Skeletal muscle tissue (tissue), 4 donors: ENCODE measurements around the gene HTR2A. TPM values are rescaled to one million over a fixed set of nuclear protein-coding genes. Genes with fewer than 3 reads are reported as not detected.

Experiments used
- H3K27ac ChIP-seq: one replicate; pipeline ENCODE4 v1.7.0; 2013; ENCODE audit warnings: mild to moderate bottlenecking, low read depth, low read length, inconsistent platforms
- H3K27me3 ChIP-seq, 3 donors: one replicate each; pipeline ENCODE4 v1.7.0; 2013; ENCODE audit warnings: low read length in 3 of 3; ENCODE audit not compliant: control insufficient read depth in 3 of 3, insufficient read depth in 3 of 3
- H3K36me3 ChIP-seq, 3 donors: one replicate each; pipeline ENCODE4 v1.7.0; 2013; ENCODE audit warnings: low read length in 3 of 3; ENCODE audit not compliant: control insufficient read depth in 3 of 3, insufficient read depth in 3 of 3
- H3K4me1 ChIP-seq, 3 donors: one replicate each; pipeline ENCODE4 v1.7.0; 2013; ENCODE audit warnings: low read length in 3 of 3, mild to moderate bottlenecking in 3 of 3; ENCODE audit not compliant: control insufficient read depth in 3 of 3, insufficient read depth in 3 of 3
- H3K4me3 ChIP-seq, 3 donors: one replicate each; pipeline ENCODE4 v1.7.0; 2013; ENCODE audit warnings: low read length in 3 of 3
- H3K9ac ChIP-seq, 3 donors: one replicate each; pipeline ENCODE4 v1.7.0; 2013; ENCODE audit warnings: low read length in 3 of 3, mild to moderate bottlenecking in 3 of 3, moderate library complexity in 2 of 3, low read depth in 1 of 3
- H3K9me3 ChIP-seq, 3 donors: one replicate each; pipeline ENCODE4 v1.7.0; 2013; ENCODE audit warnings: low read length in 3 of 3; ENCODE audit not compliant: control insufficient read depth in 3 of 3
- total RNA-seq: library from RNA; depleted of rRNA; stranded (reverse); fragments of >200 nt; gene quantifications from one replicate; pipeline ENCODE4 v1.2.3, GENCODE V29; 2014
- donor health status: Osteomylitis.

Gene HTR2A
- total RNA-seq, 1 donor from 2014 or later, result under 0.01 TPM

DNA sequence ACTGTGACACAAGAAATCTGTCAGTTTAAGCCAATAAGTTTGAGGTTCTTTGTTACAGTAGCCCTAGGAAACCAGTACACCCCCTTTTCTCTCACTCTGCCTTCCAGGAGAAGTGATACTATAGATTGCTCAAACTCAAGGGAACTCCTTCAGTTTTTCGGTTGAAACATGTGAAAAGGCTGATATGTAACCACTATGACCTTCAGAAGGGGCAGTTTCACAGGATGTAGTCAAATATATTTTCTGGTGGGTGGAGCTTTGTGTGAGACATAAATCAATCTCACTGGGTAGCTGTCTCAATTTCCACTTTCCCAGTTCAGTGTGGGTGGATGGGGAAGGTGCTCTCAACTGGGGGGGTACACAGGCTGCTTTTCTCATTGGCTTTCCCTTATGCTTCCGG is 41.7 kb downstream of the HTR2A start:
- Histone ChIP-seq H3K9ac (no peak overlapping the region), H3K27me3 (no peaks in the 10 kb centered on the region), H3K27ac (no peak overlapping the region), H3K4me1 (no peaks in the 10 kb centered on the region), H3K4me3 (no peak overlapping the region), H3K9me3 (no peaks in the 10 kb centered on the region), H3K36me3 (no peaks in the 10 kb centered on the region)

DNA sequence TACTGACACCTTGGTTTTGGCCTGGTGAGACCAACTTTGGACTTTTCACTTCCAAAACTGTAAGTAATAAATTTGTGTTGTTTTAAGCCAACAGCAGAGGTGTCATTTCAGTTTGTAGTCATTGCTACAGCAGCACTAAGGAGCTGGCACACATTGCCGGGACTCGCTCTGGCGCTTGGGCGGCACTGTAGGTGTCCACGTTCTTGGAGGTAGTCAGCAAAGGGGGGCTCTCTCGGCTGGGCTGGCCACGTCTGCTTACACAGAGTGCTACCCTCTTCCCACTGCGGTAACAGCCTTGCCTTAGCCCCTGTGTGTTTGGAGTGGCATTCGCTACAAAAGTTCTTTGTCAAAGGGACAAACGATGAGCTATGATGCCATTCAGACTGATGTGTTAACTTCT is 44.7 kb downstream of the HTR2A start:
- no peak overlapping the region for H3K9ac ChIP-seq
- no peaks in the 10 kb centered on the region for H3K9me3 ChIP-seq
- no peak overlapping the region for H3K27ac ChIP-seq
- H3K4me3 ChIP-seq, result no peak overlapping the region
- H3K36me3 ChIP-seq, result no peaks in the 10 kb centered on the region
- no peaks in the 10 kb centered on the region for H3K27me3 ChIP-seq
- no peaks in the 10 kb centered on the region for H3K4me1 ChIP-seq

DNA sequence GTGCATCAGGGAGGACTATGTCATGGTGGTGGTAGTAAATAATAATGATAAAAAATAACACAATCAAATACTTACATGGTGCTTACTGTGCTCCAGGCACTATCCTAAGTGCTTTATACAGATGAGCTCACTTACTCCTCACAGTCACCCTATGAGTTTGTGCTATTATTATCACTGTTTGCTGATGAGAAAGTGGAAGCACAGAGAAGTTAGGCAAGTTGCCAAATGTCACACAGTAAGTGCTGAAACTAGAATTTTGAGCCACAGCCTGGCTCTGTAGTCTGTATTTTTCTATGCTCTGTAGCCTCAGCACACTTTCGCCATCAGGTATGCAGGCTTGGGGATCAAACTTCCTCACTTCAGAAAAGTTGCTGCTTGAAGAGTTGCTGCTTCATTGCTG is 46.6 kb downstream of the HTR2A start:
- no peaks in the 10 kb centered on the region for H3K27me3 ChIP-seq
- H3K4me1 ChIP-seq, result peaks cover 0 to 2% (median 0%) of the 10 kb centered on the region in 3 donors
- H3K9ac ChIP-seq, result no peak overlapping the region
- no peak overlapping the region for H3K27ac ChIP-seq
- no peak overlapping the region for H3K4me3 ChIP-seq
- H3K36me3 ChIP-seq, result no peaks in the 10 kb centered on the region
- no peaks in the 10 kb centered on the region for H3K9me3 ChIP-seq

DNA sequence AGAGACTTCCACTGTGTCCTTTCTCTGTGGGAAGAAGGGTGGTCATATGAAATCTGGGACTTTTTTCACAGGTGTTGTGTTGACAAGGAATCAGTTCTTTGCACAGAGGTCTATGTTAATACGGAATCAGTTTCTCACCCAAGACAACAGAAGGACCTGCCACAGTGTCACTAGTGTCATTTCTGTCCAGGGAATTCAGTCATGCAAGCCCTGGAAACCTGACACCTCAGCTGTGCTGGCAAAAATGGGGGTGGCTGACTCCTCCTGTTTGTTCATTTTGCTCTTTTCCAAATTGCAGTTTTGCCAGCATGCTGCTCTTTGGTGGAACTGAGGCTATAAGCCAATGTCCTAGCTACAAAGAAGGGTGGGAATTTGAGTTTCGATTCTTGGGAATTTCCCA is 50.1 kb downstream of the HTR2A start:
- Histone ChIP-seq H3K27ac (no peak overlapping the region), H3K36me3 (no peaks in the 10 kb centered on the region), H3K9ac (no peak overlapping the region), H3K9me3 (no peaks in the 10 kb centered on the region), H3K4me1 (peaks cover 0 to 2% (median 0%) of the 10 kb centered on the region in 3 donors), H3K4me3 (peak overlapping the region in 1 of 3 donors; percentile 2), H3K27me3 (no peaks in the 10 kb centered on the region)

DNA sequence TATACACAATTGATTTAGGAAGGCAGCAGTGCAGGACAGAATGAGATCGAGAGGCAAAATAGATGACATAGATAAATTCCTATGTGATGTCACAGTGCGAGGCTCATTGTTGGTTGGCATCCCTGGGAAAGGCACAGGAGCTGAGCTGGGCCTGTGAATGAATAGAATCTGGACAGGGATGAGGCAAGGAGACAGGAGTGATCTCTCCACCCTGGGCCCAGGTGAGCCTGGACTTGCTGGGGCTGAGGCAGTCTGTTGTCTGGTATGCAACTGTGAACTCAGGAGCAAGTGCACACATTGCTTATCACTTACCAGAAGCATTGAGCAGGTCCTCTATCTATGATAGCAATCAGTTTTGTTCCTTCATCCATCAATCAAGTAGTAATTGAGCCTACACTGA is 51.7 kb downstream of the HTR2A start:
- no peaks in the 10 kb centered on the region for H3K27me3 ChIP-seq
- peaks cover 0 to 2% (median 0%) of the 10 kb centered on the region in 3 donors for H3K4me1 ChIP-seq
- no peak overlapping the region for H3K27ac ChIP-seq

DNA sequence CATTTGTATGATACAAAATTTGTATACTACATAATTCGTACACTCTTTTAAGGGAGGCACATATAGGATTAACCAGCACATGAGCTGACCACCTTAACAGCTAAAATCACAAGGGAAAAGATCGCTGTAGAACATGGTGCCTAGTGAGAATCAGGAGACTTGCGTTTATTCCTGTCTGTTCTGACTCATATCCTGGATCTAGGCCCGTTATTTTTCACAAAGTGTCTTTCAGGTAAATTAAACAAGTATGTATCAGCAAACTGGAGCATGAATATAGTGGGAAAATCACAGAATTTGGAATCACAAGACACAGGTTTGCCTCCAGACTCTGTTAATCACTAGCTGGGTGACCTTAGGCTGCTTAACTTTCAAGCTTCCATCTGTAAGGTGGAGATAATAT is 52.4 kb downstream of the HTR2A start:
- H3K9ac ChIP-seq, result no peak overlapping the region
- peaks cover 0 to 2% (median 0%) of the 10 kb centered on the region in 3 donors for H3K4me1 ChIP-seq
- H3K36me3 ChIP-seq, result no peaks in the 10 kb centered on the region
- H3K4me3 ChIP-seq, result no peak overlapping the region
- no peak overlapping the region for H3K27ac ChIP-seq
- H3K27me3 ChIP-seq, result no peaks in the 10 kb centered on the region
- H3K9me3 ChIP-seq, result no peaks in the 10 kb centered on the region

More for the DNA sequence above, 51.7 kb downstream of the HTR2A start:
- Histone ChIP-seq H3K9ac (no peak overlapping the region), H3K36me3 (no peaks in the 10 kb centered on the region), H3K9me3 (no peaks in the 10 kb centered on the region), H3K4me3 (no peak overlapping the region)

DNA sequence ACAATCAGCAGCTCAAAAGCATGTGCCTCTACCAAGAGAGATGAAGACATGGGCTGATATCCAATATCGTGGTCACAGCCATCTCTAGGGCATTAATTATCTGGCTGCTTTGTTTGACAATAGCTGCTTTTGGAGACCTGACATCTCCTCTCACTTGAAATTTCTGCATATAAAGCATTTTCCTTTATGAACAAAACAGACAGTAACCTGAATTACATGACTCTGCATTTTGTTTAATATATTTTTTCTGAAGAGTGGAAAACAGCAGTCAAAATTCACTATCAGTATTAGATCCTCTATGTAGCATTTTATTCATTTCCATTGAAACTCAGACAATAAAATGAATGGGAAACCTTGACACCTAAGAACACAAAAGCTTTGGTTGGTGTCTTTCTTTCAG is 57.5 kb downstream of the HTR2A start:
- no peaks in the 10 kb centered on the region for H3K27me3 ChIP-seq
- no peak overlapping the region for H3K27ac ChIP-seq
- no peaks in the 10 kb centered on the region for H3K9me3 ChIP-seq
- H3K9ac ChIP-seq, result no peak overlapping the region
- H3K4me1 ChIP-seq, result no peaks in the 10 kb centered on the region
- no peaks in the 10 kb centered on the region for H3K36me3 ChIP-seq
- H3K4me3 ChIP-seq, result no peak overlapping the region

DNA sequence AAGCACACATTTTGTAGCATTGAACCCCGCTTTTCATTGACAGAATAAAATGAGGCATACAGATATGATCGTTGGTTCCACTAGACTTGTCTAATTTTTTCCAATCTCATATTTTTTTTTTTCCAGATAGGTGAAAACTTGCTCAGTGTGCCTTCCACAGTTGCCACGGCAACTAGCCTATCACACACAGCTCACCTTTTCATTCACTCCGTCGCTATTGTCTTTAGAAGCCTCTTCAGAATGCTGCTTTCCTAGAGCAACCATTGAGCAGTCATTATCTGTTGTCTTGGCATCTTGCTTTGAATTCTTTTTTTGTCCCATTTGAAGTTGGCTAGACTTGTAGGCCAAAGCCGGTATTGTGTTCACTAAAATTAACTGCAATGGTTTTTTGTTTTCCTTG is 62.2 kb downstream of the HTR2A start:
- no peak overlapping the region for H3K27ac ChIP-seq
- no peaks in the 10 kb centered on the region for H3K4me1 ChIP-seq
- no peaks in the 10 kb centered on the region for H3K27me3 ChIP-seq
- no peaks in the 10 kb centered on the region for H3K36me3 ChIP-seq
- no peak overlapping the region for H3K9ac ChIP-seq
- H3K4me3 ChIP-seq, result no peak overlapping the region
- H3K9me3 ChIP-seq, result no peaks in the 10 kb centered on the region

DNA sequence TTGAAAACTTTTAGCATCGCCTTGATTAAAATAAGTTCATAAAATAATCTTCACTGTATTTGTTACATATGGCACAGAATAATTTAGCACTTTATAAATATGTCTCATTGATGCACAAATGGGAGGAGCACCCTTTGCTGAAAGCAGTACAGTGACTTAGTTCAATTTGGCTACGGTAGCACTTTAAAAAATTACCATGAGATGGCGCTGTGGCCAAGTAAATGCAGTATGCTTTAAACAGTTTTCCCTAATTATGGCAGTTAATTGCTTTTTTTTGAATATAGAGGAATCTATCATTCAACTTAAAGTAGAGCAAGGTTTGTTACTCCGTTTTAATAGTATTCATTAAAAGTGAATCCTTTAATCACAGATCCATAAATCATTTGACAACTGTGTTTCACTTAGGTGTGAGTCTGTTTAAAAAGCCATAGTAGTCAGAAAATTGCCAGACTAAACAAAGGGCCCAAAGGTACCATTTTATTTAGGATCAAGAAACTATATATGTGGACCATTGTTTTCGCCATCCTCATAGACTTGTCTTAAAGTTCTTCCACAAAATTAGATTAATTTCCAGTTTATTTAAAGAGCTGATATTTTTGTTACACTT is 65.2 kb downstream of the HTR2A start:
- no peaks in the 10 kb centered on the region for H3K36me3 ChIP-seq
- no peak overlapping the region for H3K9ac ChIP-seq
- no peak overlapping the region for H3K27ac ChIP-seq
- no peak overlapping the region for H3K4me3 ChIP-seq
- no peaks in the 10 kb centered on the region for H3K27me3 ChIP-seq
- no peaks in the 10 kb centered on the region for H3K9me3 ChIP-seq
- H3K4me1 ChIP-seq, result no peaks in the 10 kb centered on the region

DNA sequence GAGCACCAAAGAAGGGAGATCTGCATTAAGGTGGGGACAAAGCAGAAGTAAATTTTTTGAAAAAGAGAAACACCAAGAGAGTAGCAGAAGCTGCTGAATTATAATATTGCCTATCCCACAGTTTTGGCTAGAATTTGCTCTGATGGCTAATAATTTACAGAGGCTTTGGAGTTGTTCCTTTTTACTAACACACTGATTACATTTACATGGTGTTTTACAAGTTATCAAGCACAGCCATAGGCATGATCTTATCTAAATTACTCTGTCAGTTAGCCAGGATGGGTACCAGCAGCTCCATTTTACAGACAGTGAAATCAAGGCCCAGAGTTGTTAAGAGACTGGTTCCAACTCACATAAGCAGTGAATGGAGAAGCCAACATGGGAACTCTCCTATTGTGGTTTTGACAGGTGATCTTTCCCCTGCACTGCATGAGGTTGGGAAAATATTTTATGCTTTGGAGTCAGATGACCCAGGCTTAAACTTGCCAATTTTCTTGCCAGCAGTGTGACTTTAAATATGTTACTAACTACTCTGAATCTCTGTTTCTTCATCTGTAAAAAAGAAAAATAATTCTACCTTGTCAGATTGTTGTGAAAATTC is 66.3 kb downstream of the HTR2A start:
- Histone ChIP-seq H3K9ac (no peak overlapping the region), H3K36me3 (no peaks in the 10 kb centered on the region)

More for the DNA sequence above, 66.3 kb downstream of the HTR2A start:
- Histone ChIP-seq H3K9me3 (no peaks in the 10 kb centered on the region), H3K4me3 (no peak overlapping the region), H3K27me3 (no peaks in the 10 kb centered on the region), H3K27ac (no peak overlapping the region), H3K4me1 (no peaks in the 10 kb centered on the region)
